ENCODE data around the gene CRBN. TPM values are rescaled to one million over a fixed set of nuclear protein-coding genes. Genes with fewer than 3 reads are reported as not detected.

CRBN gene
- total and polyA plus RNA-seq, 2 donors (not counting 3 experiments of a cell fraction or from before 2014, with no cell fraction given) = 25.2 to 36.1 TPM

DNA sequence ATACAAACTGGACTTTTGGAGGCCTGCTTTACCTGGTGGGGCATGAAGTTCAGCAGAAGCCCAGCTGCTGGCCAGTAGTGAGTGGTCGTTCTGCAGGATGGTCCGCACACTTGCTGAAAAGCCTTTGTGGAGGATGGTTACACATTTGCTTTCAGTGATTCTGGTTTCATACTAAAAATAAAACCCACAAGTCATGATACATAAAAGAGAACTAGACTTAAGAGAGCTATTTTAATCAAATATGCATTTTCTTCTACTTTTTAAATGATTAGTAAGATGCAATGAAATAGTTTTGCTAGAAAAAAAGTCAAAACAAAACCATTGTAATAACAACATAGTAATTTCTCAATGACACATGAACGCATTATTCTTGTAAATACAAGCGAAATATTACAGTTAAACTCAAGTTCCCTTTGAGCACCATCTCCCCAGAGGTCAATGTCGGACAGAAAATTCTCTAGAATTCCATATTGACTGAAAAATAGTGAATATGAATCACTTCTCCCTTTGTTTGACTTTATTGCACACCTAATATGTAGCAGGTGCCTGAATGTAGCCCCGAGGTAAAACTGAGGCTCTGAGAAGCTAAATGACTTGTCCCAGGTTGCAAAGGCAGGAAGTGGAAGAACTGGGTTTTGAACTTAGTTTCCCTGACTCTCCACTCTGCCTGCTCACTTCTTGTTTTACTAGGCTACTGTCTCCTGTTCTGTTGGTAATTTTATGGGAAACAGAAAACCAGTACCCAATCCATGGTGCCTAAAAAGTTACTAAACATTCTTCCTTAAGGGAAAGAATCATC is 77.6 kb downstream of the CRBN start:
- H3K4me1 ChIP-seq (ENCODE audit: control insufficient read depth, extremely low read depth, insufficient read depth, low read length) = no peaks in the 10 kb centered on the region
- H3K27me3 ChIP-seq (ENCODE audit: control insufficient read depth in 2 of 2, insufficient read depth in 2 of 2, low read length in 2 of 2) = no peaks in the 10 kb centered on the region
- intact Hi-C loops (cut with micrococcal nuclease) = no loop called here
- no peaks in the 10 kb centered on the region for H3K79me2 ChIP-seq (ENCODE audit: control insufficient read depth, insufficient read depth, low read length)
- no peak overlapping the region for H3K4me2 ChIP-seq (ENCODE audit: insufficient read depth, low read length)
- H3K27ac ChIP-seq (ENCODE audit: insufficient read depth, low read depth, low read length) = no peak overlapping the region
- dilution Hi-C loops (cut with MboI; ENCODE audit: extremely low pct_ligation_motif_present, low sequenced_read_pairs) = no loop called here
- H3K36me3 ChIP-seq (ENCODE audit: control insufficient read depth in 2 of 2, extremely low read depth in 1 of 2, insufficient read depth in 2 of 2, low read length in 2 of 2) = no peaks in the 10 kb centered on the region
- DNase-seq (ENCODE audit: low read depth, low spot score) = no peak
- TF ChIP-seq POLR2AphosphoS5 (IDR thresholded peaks at IDR 0.05; ENCODE audit: insufficient read depth, low read depth, low read length) (no peak), POLR2A (IDR thresholded peaks at IDR 0.05; ENCODE audit: low read depth, low read length) (no peak), EZH2 (IDR thresholded peaks at IDR 0.05; ENCODE audit: borderline replicate concordance, low read depth, low read length, severe bottlenecking) (no peak)
- TF ChIP-seq, protein P1, sequence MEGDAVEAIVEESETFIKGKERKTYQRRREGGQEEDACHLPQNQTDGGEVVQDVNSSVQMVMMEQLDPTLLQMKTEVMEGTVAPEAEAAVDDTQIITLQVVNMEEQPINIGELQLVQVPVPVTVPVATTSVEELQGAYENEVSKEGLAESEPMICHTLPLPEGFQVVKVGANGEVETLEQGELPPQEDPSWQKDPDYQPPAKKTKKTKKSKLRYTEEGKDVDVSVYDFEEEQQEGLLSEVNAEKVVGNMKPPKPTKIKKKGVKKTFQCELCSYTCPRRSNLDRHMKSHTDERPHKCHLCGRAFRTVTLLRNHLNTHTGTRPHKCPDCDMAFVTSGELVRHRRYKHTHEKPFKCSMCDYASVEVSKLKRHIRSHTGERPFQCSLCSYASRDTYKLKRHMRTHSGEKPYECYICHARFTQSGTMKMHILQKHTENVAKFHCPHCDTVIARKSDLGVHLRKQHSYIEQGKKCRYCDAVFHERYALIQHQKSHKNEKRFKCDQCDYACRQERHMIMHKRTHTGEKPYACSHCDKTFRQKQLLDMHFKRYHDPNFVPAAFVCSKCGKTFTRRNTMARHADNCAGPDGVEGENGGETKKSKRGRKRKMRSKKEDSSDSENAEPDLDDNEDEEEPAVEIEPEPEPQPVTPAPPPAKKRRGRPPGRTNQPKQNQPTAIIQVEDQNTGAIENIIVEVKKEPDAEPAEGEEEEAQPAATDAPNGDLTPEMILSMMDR (IDR thresholded peaks at IDR 0.05; ENCODE audit: extremely low read depth in 1 of 2, insufficient read depth in 1 of 2, low read depth in 1 of 2, low read length in 2 of 2) = no peak
- TF ChIP-seq, protein P2, sequence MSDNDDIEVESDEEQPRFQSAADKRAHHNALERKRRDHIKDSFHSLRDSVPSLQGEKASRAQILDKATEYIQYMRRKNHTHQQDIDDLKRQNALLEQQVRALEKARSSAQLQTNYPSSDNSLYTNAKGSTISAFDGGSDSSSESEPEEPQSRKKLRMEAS (IDR thresholded peaks at IDR 0.05; ENCODE audit: insufficient read depth, insufficient read length) = no peak
- POLR2A ChIA-PET = no interaction called here
- H4K20me1 ChIP-seq (replicated peaks; ENCODE audit: control insufficient read depth, extremely low read depth, insufficient read depth, low read length) = no peaks in the 10 kb centered on the region
- FAIRE-seq = no peak
- H3K4me3 ChIP-seq (replicated peaks in 1 of 3; ENCODE audit: insufficient read depth in 1 of 3, low read depth in 1 of 3, low read length in 3 of 3) = no peak overlapping the region
- no peaks in the 10 kb centered on the region for H3K9me3 ChIP-seq (replicated peaks; ENCODE audit: control insufficient read depth, insufficient read depth, low read length)
- CTCF ChIA-PET = no interaction called here
- no peak overlapping the region for H3K9ac ChIP-seq (replicated peaks; ENCODE audit: extremely low read depth, insufficient read depth, low read length)
- no peaks in the 10 kb centered on the region for H3K9me1 ChIP-seq (replicated peaks; ENCODE audit: control insufficient read depth, extremely low read depth, insufficient read depth, low read length)
- BruUV-seq (replicated peaks) = no TSS peak
- no peak overlapping the region for H2AFZ ChIP-seq (ENCODE audit: low read depth, low read length)

Small RNA genes within 50 kb of the gene (small RNA-seq; reads per million reads assigned to genes)
- not detected for gene RF00416 (ENCODE audit: insufficient read depth, insufficient read length, low read depth, low replicate concordance)

Other genes starting within 250 kb of the CRBN start
- not detected in 2 replicates for gene IL5RA, start 69.3 kb downstream of the CRBN start, total RNA-seq
- gene IL5RA, start 69.3 kb downstream of the CRBN start, polyA plus RNA-seq = not detected in 2 replicates
- 21.3 and 21.9 TPM in 2 replicates for gene TRNT1, start 52.8 kb downstream of the CRBN start, total RNA-seq
- gene TRNT1, start 52.8 kb downstream of the CRBN start, polyA plus RNA-seq = 4.5 and 4.6 TPM in 2 replicates